ELR (cell line): ENCODE results near the gene PTGFRN.
"Not testable (repeated sequence)": the region's sequence is repeated elsewhere in the genome, so short reads cannot be mapped to it uniquely, and the experiment has no call there.

Source experiments
- DNase-seq: peaks from one replicate; pipeline ENCODE4 v3.0.0-alpha.2; 2015; ENCODE audit warnings: low read depth

Gene PTGFRN

DNA sequence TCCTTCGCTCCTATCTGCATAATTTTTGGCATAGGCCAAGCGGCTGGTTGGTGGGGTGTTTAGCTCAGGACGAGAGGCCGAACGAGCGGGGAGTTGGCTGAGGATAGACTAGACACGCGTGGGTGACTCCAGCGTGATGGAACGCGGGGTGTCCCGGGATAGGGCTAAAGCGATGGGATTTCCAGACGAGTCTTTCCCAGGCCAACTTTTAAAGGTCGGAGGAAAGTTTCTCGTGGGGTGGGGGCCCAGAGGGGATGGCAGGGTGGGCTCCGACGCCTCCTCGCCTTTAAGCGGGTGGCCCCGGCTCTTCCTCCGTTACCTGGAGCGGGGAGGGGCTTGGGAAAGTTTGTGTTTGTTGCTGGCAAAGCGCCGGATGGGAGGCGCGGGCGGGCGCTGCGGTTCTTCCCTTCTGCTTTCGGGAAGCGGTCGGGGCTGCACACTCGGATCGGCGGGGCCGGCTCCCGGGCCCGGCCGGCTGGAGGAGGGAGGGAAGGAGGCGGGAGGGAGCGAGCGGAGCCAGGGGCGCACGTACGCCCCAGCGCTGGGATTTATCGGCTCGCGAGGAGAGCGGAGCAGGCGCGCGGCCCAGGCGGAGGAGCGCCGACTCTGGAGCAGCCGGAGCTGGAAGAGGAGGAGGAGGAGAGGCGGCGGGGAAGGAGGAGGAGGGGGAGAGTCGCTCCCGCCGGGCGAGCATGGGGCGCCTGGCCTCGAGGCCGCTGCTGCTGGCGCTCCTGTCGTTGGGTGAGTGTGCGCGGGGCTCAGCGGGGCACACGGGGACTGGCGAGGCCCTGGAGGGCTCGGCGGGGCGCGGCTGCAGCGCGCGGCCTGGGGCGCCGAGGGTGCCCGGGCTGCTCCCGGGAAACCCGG lies at the start of gene PTGFRN:
Gene PTGFRN, plus strand, starts transcription at position 405 of the 867 bp plus-strand sequence. Its CDS starts 288 bp downstream, at position 693.
- peak; percentile 17 for DNase-seq

DNA sequence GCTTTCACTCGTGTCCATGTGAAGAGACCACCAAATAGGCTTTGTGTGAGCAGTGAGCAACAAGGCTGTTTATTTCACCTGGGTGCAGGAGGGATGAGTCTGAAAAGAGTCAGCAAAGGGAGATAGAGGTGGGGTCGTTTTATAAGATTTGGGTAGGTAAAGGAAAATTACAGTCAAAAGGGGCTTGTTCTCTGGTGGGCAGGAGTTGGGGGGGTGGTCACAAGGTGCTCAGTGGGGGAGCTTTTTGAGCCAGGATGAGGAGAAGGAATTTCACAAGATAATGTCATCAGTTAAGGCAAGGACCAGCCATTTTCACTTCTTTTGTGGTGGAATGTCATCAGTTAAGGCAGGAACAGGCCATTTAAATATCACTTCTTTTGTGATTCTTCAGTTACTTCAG lies 49.5 kb upstream of the PTGFRN start:
- not testable (repeated sequence) for DNase-seq

DNA sequence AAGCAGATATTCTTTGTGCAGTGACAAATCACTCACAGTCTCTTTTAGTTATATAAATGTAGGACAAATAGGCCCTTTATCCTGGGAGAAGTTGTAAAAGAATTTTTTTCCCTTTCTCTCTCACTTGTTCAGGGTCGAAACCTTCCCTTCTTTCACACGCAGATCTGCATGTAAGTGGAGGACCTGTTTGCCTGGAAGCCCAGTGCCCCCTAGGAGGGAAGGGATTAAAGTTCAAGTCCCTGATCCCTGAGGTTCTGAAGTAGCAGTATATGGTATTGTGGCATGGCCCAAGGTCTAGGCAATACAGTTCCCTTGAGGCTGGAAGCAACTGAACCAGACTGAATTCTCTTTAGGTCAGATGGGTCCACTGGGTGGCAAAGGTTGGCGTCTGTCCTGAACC lies 48.6 kb upstream of the PTGFRN start:
- no peak for DNase-seq

DNA sequence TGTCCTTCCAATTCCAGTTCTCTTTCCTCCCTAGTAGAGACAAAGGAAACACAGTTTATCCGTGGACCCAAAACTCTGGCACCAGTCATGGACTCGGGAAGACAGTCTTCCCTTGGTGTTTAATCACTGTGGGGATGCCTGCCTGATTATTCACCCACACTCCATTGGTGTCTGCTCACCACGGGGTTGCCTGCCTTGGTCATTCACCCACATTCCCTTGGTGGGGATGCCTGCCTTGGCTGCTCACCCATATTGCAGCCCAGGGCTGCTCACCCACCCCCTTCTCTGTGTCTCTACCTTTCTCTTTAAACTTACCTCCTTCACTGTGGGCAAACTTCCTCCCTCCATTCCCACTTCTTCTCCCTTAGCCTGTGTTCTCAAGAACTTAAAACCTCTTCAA lies 46.7 kb upstream of the PTGFRN start:
- DNase-seq: not testable (repeated sequence)

DNA sequence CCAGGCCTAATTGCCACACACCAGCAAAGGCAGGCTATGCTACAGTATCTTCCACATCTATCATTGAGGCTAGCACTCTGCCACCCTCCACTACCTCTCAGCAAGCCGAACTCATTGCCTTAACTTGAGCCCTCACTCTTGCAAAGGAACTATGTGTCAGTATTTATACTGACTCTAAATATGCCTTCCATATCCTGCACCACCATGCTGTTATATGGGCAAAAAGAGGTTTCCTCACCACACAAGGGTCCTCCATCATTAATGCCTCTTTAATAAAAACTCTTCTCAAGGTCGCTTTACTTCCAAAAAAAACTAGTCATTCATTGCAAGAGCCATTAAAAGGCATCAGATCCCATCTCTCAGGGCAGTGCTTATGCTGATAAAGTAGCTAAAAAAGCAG lies 43.2 kb upstream of the PTGFRN start:
- DNase-seq: not testable (repeated sequence)

DNA sequence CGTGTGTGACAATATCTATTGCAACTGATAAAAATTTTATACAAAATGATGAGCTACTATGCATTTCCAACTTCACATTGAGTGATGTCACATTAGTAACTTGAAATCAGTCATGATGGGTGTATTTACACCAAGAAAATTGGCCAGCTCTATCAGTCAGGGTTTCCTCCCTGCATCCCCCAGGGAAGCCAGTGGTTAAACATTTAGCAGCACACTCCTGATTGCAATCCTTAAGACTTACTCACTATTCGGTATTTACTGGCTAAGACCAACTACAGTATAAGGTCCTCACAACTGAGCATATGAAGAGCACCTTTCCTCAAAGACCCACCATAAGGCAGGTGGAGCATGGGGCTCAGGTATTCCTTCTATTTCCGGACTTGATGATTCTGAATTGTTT lies 41.3 kb upstream of the PTGFRN start:
- no peak for DNase-seq

DNA sequence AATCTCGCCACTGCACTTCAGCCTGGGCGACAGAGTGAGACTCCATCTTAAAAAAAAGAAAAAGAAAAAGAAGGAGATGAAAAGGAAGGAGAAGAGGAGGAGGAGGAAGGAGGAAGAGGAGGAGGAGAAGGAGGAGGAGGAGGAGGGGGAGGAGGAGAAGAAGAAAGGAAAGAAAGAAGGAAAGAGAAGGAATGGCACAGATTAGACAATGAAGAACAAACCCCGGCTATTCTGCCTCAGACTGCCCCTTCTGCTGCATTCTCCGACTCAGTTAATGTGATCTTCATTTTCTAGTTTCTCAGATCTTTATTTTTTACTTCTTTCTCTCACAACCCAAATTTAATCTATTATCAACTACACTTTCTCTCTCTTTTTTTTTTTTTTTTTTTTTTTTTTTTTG lies 40.1 kb upstream of the PTGFRN start:
- DNase-seq: no peak

DNA sequence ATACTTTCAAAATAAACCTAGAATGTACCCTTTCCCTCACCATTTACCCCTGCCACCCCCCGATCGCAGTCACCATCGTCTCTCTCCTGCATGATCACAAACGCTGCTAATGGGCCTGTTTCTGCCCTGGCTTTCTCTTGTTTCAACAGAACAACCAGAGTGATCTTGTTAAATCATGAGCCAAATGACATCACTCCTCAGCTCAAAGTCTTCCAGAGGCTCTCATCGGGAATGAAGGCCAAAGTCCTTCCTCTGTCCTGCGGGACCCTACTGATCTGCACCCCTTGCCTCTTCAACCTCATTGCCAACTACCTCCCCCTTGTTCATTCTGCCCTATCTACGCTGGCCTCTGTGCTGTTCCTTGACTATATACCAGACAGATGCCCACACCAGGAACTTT lies 39.4 kb upstream of the PTGFRN start:
- DNase-seq: no peak

DNA sequence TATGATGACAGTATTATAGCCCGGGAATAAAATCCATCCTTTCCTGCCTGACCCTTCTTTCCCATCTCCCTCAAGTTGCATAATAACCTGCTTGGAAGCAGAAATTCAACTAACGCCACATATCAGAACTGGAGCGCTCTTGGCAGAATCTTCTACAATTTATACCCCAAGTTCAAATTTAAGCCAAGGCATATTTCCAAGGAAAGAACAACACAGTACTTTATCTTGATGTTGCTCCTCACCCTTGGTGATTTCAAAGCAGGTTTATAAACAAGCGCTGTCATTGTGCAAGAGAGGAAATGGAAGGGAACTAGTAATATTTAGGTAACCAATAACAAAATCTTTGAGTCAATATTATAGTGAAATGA lies 38.0 kb upstream of the PTGFRN start:
- no peak for DNase-seq

DNA sequence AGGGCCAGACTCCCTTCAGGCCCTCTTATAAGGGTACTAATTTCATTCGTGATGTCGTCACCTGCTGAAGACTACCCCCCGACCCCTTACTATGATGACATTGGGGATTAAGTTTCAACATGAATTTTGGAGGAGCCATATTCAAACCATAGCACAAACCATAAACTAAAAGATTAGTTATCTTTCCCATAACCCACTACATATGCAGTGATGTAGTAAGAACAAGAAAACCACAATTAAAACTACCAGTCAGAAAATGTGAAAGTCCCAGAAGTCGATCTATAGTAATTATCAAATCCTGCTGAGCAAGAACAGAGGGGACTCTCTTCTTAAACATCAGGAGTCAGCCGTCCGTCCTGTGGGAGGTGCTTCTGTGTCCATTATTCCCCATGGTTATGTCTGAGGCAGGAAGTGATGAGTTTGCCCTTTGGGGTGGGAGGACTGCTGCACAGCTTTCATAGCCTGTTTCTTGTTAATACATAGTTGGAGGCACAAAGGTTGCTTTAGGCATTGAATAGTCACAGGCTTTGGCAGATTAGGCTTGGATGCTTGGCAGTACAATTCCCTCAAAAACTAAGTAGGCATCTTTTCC lies 35.9 kb upstream of the PTGFRN start:
- peak; percentile 47 for DNase-seq

DNA sequence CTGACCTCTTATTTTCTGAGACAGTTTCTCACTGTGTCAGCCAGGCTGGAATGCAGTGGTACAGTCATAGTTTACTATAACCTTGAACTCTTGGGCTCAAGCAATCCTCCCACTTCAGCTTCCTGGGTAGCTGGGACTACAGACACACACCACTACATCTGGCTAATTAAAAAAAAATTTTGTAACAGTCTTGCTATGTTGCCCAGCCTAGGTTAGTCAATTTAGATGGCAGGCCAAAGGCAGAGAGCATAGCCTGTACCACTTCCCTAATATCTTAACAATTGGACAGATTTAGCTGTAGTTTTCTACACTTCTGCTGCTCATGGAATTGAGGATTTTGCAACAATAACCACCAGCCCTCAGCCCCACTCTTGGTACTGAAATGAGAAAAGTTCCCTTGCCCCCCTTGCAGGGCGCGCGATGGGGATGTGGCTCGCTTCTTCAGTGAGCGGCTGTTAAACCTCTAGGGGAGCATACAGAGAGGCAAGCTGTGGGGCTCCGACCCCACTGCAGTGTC lies 34.9 kb upstream of the PTGFRN start:
- no peak for DNase-seq

DNA sequence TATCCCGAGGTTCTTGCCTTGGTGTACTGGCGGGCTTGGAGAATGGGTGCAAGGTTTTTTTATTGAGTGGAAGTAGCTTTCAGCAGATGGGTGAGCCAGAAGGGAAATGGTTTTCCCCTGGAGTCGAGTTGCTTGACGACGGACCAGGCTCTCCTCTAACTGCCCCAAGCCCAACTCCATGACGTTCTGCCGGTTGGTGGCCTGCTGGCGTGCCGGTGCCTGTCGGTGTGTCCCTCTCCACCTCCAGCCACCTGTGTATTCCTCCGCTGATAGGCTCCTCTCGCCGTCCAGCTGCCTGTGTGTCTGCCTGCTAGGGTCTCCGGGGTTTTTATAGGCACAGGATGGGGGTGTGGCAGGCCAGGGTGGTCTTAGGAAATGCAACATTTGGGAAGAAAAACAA lies 34.3 kb upstream of the PTGFRN start:
- DNase-seq: no peak

DNA sequence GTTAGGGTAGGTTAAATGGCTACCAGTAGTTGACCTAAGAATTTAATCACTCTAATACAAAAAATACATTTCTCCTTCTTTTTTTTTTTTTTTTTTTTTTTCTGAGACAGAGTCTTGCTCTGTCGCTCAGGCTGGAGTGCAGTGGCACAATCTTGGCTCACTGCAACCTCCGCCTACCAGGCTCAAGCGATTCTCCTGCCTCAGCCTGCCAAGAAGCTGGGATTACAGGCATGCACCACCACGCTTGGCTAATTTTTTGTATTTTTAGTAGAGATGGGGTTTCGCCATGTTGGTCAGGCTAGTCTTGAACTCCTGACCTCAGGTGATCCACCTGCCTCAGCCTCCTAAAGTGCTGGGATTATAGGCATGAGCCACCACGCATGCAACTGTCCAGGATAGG lies 33.8 kb upstream of the PTGFRN start:
- DNase-seq: not testable (repeated sequence)

DNA sequence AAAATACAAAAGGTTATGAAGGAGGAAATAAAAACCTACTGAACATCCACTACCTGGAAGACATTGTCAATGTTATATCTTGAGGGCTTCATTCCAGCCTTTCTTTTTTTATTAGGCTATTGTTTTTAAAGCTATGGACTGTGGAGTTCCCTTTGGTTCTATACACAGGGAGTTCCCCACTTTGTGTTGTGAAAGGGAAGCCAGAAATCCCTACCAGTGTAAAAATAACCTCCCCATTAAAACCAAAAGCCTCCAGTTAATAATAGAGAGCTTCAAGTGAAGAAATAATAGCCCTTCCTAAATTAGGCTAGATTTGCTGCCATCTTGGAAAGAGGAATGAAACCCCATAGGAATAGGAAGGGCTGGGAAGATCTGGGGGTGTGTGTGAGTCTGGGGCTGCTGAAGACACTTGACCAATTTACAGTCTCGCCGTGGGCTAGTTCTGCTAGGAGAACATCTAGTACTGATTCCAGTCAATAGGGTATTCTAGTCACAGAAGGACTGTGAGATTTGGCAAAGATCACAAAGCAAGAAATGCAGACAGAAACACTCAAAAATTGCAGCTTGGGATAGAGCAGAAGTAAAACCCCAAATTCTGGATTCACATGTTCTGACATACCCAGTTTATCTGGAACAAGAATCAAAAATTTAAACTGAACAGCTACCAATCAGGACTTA lies 32.4 kb upstream of the PTGFRN start:
- no peak for DNase-seq

DNA sequence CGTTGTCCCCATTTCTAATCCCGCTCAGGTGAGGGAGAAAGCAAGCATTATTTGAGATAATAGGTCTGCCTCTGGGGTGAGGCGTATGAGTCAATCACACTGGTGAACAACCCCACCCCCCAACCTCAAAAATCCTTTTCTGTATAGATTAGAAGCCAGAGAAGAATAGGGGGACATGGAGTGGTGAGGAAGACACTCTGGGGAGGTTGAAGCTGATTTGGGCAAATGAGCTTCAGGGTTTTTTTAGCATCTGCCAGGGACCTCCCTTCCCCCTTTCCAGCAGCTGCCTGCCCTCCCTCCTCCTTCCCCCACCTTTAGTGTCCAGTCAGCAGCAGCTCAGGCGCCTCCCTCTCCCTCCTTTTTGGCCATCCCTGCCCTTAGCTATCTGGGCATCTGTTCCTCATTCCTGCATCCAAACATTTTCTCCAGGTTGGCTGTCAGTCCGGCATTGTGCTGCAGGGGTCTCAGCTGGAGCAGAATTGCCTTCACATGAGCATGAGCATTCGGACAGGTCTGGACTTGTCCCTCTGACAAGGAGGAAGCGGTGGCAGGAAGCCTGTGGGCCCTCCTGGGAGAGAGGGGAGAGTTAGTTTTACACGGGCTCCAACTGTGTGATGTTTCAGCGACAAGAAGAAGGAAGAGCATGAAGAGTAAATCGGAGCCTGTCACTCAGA lies 30.8 kb upstream of the PTGFRN start:
- DNase-seq: no peak

DNA sequence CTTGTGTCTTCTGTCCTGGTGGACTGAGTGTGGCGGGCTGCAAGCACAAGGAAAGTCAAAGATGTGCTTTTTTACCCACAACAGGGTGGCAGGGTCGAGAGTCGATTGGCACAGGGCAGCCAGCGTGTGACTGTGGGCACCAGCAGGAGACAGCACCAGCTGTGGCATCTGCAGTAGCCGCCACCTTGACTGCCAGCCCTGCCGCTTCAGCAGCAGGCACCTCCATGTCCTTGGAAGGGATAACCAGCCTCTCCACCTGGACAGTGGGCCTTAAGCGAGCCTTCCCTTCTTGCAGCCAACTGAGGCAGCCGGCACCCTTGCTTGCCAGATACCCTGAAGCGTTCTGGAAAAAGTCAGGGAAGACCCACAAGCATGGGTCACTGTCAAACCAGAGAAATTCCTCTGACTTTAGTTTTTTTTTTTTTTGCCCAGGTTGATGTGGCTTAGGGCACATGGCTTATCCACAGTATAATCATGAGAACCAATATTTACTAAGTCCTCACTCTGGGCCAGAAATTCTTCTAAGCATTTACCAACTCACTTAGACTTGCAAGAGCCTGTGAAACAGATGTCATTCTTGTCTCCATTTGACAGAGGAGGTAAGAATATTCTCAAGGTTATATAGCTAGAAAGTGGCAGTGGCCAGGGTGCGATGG lies 30.1 kb upstream of the PTGFRN start:
- DNase-seq: no peak

DNA sequence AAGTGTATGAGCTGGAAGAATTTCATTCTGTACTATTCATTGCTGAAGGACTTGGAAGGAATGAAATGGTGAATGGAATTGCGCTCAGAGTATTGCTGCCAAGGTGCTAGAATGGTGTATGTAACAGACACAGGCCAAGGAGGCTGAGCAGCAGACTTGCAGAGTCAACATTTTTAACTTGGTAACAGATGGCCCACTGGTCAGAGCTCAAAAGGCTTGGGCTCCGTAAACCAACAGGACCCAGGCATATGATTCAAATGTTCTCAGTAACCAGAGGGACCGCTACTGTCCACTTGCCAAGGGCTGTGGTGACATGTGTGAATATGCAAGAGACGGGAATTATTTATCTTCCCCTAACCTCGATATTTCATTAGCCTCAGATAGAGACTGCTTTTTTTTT lies 28.8 kb upstream of the PTGFRN start:
- no peak for DNase-seq

DNA sequence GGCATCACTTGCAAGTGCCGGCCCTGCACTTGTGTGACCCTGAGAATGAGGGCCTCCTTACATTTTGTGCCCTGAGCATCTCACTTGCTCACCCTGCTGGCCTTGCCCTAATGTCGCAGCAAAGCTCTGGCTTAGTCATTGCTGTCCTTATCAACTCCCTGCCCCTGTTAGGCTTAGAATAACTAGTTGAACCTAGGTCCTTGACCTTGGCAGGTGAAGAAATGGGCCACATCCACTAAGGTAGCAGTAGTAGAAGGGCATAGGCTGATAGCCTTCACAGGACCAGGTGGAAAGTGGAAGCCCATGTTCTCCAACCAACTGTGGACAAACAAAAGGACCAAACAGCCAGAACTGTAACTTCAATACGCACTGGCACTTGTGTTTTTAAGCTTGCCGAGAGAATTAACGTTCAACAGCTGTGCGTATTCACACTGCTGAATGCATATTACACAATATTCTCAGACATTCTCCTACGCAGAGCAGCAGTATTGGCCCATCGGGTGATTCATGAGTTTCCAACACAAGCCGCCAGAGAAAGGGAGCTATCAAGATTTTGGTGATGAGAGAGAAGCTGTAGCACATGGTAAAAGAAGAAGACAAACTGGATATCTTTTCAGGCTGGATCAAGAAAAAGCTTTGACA lies 27.7 kb upstream of the PTGFRN start:
- peak; percentile 39 for DNase-seq

DNA sequence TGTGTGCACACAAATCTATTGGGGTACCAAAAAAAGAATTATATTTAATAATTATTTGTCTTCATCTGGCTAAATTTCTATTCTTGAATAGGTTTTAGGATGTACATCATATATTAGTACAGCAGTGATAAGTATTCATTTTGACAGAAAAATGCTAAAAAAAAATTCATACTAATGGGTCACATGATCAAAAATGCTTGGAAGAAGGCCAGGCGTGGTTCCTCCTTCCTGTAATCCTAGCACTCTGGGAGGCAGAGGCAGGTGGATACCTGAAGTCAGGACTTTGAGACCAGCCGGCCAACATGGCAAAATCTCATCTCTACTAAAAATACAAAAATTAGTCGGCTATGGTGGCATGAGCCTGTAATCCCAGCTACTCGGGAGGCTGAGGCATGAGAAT lies 26.9 kb upstream of the PTGFRN start:
- no peak for DNase-seq

DNA sequence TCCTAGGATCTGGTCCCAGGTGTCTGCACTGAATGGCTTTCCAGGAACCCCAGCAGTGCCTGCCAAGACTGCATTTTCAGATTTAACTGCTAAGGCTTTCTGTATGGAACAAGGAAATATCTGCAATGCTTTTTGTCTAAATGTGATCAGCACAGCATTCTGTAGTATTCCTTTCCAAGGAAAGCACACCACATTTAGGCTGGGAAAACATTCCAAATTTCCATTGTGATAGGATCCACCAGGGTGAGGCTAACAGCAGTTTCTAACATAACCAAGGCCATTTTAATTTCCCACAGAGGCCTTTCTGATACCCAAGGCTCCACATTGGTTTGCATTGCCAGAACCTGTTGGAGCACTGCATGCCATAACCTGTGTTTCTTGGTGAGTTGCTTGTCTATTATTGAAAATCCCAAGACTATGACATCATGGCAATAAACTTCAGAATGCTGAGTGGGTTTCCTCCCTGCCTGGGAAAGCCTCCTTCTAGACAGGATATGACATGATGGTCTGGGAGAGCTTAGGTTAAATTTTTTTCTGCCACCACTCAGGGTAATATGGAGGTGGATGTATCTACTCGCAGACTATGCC lies 23.3 kb upstream of the PTGFRN start:
- DNase-seq: peak; percentile 40

DNA sequence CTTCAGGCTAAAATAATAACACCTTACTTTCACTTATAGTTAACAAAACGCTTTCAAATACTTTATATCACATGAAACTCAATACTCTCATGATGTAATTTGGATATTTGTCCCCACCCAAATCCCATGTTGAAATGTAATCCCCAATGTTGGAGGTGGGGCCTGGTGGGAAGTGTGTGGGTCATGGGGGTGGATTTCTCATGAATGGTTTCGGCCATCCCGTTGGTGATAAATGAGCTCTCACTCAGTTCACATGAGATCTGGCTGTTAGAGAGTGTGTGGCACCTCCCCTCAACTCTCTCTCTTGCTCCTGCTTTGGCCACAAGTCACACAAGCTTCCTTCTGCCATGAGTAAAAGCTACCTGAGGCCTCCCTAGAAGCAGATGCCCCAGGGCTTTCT lies 22.5 kb upstream of the PTGFRN start:
- DNase-seq: no peak
